Measurements from ENCODE around the gene SLC6A19. TPM values are rescaled to one million over a fixed set of nuclear protein-coding genes. Genes with fewer than 3 reads are reported as not detected.

SLC6A19 gene
- polyA plus RNA-seq, 1 experiment: not detected

GRCh38 chr5:1245905-1246576 is 44.6 kb downstream of the SLC6A19 start:
- CTCF ChIA-PET: interaction anchor here (0.6 kb wide), 1 partner anchor 397 kb away, joined by 4 read pairs; no protein-coding TSS in a partner anchor
- no peak overlapping the region for H3K4me3 ChIP-seq (ENCODE audit: low read depth, low read length)
- POLR2A ChIA-PET: no interaction called here
- DNase-seq (ENCODE audit: low read depth): no peak
- H3K36me3 ChIP-seq (ENCODE audit: control insufficient read depth, insufficient read depth, low read length): no peaks in the 10 kb centered on the region
- no peak for TF ChIP-seq CTCF (IDR thresholded peaks at IDR 0.05; ENCODE audit: insufficient read depth, low read depth, low read length)
- H3K27me3 ChIP-seq (ENCODE audit: control insufficient read depth, insufficient read depth, low read length): 0 out of 2 replicates have a peak, but pooled peaks cover 1% of the 10 kb centered on the region

GRCh38 chr5:1246711-1247431 is 45.5 kb downstream of the SLC6A19 start:
- TF ChIP-seq CTCF (IDR thresholded peaks at IDR 0.05; ENCODE audit: insufficient read depth, low read depth, low read length): no peak
- Histone ChIP-seq H3K36me3 (ENCODE audit: control insufficient read depth, insufficient read depth, low read length) (no peaks in the 10 kb centered on the region), H3K4me3 (ENCODE audit: low read depth, low read length) (no peak overlapping the region), H3K27me3 (ENCODE audit: control insufficient read depth, insufficient read depth, low read length) (0 out of 2 replicates have a peak, but pooled peaks cover 1% of the 10 kb centered on the region)
- no peak for DNase-seq (ENCODE audit: low read depth)
- ChIA-PET CTCF (interaction anchor here (0.6 kb wide), 1 partner anchor 397 kb away, joined by 4 read pairs; no protein-coding TSS in a partner anchor), POLR2A (no interaction called here)

DNA sequence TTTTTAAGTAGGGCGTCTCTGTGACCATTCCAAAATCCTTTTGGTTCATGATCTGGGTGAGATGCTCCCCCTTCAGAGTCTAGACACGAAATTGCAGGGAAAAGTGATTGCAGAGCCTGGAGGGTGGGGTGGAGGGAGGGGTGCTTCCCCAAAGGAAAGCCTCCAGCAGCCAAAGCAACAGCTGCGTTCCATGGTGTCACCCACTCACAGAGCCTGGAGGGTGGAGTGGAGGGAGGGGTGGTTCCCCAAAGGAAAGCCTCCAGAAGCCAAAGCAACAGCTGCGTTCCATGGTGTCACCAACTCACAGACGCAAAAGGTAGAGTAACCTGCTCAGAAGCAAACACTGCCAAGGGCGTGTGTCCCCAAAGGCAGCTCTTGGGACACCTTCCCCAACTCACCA is 46.4 kb downstream of the SLC6A19 start:
- H3K4me3 ChIP-seq (ENCODE audit: low read depth, low read length): no peak overlapping the region
- H3K27me3 ChIP-seq (ENCODE audit: control insufficient read depth, insufficient read depth, low read length): 0 out of 2 replicates have a peak, but pooled peaks cover 1% of the 10 kb centered on the region
- H3K36me3 ChIP-seq (ENCODE audit: control insufficient read depth, insufficient read depth, low read length): no peaks in the 10 kb centered on the region
- no peak for DNase-seq (ENCODE audit: low read depth)
- TF ChIP-seq CTCF (IDR thresholded peaks at IDR 0.05; ENCODE audit: insufficient read depth, low read depth, low read length): no peak
- CTCF ChIA-PET: no interaction called here
- POLR2A ChIA-PET: no interaction called here

GRCh38 chr5:1249366-1250280 is 48.2 kb downstream of the SLC6A19 start:
- ChIA-PET POLR2A (no interaction called here), CTCF (no interaction called here)
- no peak for TF ChIP-seq CTCF (IDR thresholded peaks at IDR 0.05; ENCODE audit: insufficient read depth, low read depth, low read length)
- 0 out of 2 replicates have a peak, but pooled peaks cover 1% of the 10 kb centered on the region for H3K27me3 ChIP-seq (ENCODE audit: control insufficient read depth, insufficient read depth, low read length)
- H3K36me3 ChIP-seq (ENCODE audit: control insufficient read depth, insufficient read depth, low read length): no peaks in the 10 kb centered on the region
- DNase-seq (ENCODE audit: low read depth): no peak
- no peak overlapping the region for H3K4me3 ChIP-seq (ENCODE audit: low read depth, low read length)

Measured in BJ (cell line).